Progenitor cell of endocrine pancreas (in vitro differentiated cells): Measurements from ENCODE around the gene HLA-DRA. TPM values are rescaled to one million over a fixed set of nuclear protein-coding genes. Genes with fewer than 3 reads are reported as not detected.

ENCODE experiments used
- DNase-seq: peaks from one replicate; pipeline ENCODE4 v3.0.0; 2021; ENCODE audit warnings: low spot score; ENCODE audit not compliant: unreplicated experiment
- H3K27ac Mint-ChIP-seq: 2 replicates; pipeline ENCODE4 v1.8.0; 2021; ENCODE audit warnings: mild to moderate bottlenecking, moderate library complexity, mixed read lengths
- H3K27me3 Mint-ChIP-seq: 2 replicates; pipeline ENCODE4 v1.8.0; 2021; ENCODE audit warnings: mixed read lengths
- H3K36me3 Mint-ChIP-seq: 2 replicates; pipeline ENCODE4 v1.8.0; 2022; ENCODE audit warnings: mixed read lengths; ENCODE audit not compliant: insufficient read depth
- H3K4me1 Mint-ChIP-seq: 2 replicates; pipeline ENCODE4 v1.8.0; 2021; ENCODE audit warnings: low read depth, mixed read lengths
- H3K4me3 Mint-ChIP-seq: 2 replicates; pipeline ENCODE4 v1.8.0; 2021; ENCODE audit warnings: low read depth, mild to moderate bottlenecking, moderate library complexity, mixed read lengths
- H3K9me3 Mint-ChIP-seq: 2 replicates; pipeline ENCODE4 v1.8.0; 2021; ENCODE audit warnings: low read depth, mixed read lengths
- total RNA-seq: library from RNA; stranded (reverse); gene quantifications from 2 replicates; pipeline ENCODE4 v1.2.1, GENCODE V29; 2021
- TF ChIP-seq, protein P1 (sequence below): fragments of 200-600 bp; sonication (generic); IDR thresholded peaks from one replicate; pipeline ENCODE4 v1.5.0; 2021; ENCODE audit warnings: antibody characterized with exemption, mild to moderate bottlenecking; ENCODE audit not compliant: unreplicated experiment

The HLA-DRA gene
- total RNA-seq, 1 donor from 2014 or later = not detected

GRCh38 chr6:32442243-32442667 is 2.6 kb downstream of the HLA-DRA start:
- peaks cover 29% of the 10 kb centered on the region for H3K27me3 Mint-ChIP-seq

GRCh38 chr6:32442977-32443552 is 3.4 kb downstream of the HLA-DRA start:
- Mint-ChIP-seq H3K27me3 (peaks cover 33% of the 10 kb centered on the region), H3K4me1 (no peaks in the 10 kb centered on the region), H3K36me3 (no peaks in the 10 kb centered on the region), H3K27ac (no peak overlapping the region), H3K9me3 (no peaks in the 10 kb centered on the region), H3K4me3 (no peak overlapping the region)
- DNase-seq = no peak
- TF ChIP-seq, protein P1, sequence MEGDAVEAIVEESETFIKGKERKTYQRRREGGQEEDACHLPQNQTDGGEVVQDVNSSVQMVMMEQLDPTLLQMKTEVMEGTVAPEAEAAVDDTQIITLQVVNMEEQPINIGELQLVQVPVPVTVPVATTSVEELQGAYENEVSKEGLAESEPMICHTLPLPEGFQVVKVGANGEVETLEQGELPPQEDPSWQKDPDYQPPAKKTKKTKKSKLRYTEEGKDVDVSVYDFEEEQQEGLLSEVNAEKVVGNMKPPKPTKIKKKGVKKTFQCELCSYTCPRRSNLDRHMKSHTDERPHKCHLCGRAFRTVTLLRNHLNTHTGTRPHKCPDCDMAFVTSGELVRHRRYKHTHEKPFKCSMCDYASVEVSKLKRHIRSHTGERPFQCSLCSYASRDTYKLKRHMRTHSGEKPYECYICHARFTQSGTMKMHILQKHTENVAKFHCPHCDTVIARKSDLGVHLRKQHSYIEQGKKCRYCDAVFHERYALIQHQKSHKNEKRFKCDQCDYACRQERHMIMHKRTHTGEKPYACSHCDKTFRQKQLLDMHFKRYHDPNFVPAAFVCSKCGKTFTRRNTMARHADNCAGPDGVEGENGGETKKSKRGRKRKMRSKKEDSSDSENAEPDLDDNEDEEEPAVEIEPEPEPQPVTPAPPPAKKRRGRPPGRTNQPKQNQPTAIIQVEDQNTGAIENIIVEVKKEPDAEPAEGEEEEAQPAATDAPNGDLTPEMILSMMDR = no peak

More at GRCh38 chr6:32442243-32442667, 2.6 kb downstream of the HLA-DRA start:
- H3K27ac Mint-ChIP-seq = no peak overlapping the region
- no peak overlapping the region for H3K4me3 Mint-ChIP-seq
- no peak for DNase-seq
- no peaks in the 10 kb centered on the region for H3K9me3 Mint-ChIP-seq
- TF ChIP-seq, protein P1 = no peak
- no peaks in the 10 kb centered on the region for H3K36me3 Mint-ChIP-seq
- H3K4me1 Mint-ChIP-seq = no peaks in the 10 kb centered on the region

DNA sequence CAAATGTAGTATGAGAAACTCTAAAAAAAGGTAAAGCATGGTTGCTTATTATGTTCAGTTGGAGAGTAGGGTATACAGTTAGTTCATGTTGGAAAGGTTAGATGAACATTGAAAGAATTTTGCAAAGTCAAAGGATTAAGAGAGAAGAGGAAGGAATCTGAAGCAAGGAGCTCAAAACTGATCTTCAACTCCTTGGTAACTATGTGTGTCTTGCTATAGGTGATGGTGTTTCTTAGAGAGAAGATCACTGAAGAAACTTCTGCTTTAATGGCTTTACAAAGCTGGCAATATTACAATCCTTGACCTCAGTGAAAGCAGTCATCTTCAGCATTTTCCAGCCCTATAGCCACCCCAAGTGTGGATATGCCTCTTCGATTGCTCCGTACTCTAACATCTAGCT is 4.7 kb downstream of the HLA-DRA start:
- TF ChIP-seq, protein P1 = no peak
- no peaks in the 10 kb centered on the region for H3K4me1 Mint-ChIP-seq
- H3K36me3 Mint-ChIP-seq = no peaks in the 10 kb centered on the region
- no peak overlapping the region for H3K27ac Mint-ChIP-seq
- DNase-seq = no peak
- peaks cover 34% of the 10 kb centered on the region for H3K27me3 Mint-ChIP-seq
- H3K4me3 Mint-ChIP-seq = no peak overlapping the region
- no peaks in the 10 kb centered on the region for H3K9me3 Mint-ChIP-seq

- Mint-ChIP-seq H3K9me3 (no peaks in the 10 kb centered on the region), H3K4me1 (no peaks in the 10 kb centered on the region), H3K4me3 (no peak overlapping the region), H3K27ac (no peak overlapping the region), H3K27me3 (peaks cover 40% of the 10 kb centered on the region), H3K36me3 (no peaks in the 10 kb centered on the region)
- DNase-seq = no peak
- TF ChIP-seq, protein P1 = no peak
Measured at GRCh38 chr6:32445321-32445854, 5.7 kb downstream of the HLA-DRA start.

GRCh38 chr6:32447932-32448331 is 8.2 kb downstream of the HLA-DRA start:
- Mint-ChIP-seq H3K36me3 (peaks cover 3% of the 10 kb centered on the region), H3K9me3 (peaks cover 15% of the 10 kb centered on the region), H3K4me1 (no peaks in the 10 kb centered on the region), H3K27ac (no peak overlapping the region), H3K4me3 (no peak overlapping the region), H3K27me3 (peaks cover 48% of the 10 kb centered on the region)
- no peak for DNase-seq
- TF ChIP-seq, protein P1 = no peak
